ENCODE results near the gene ASXL3.

ASXL3 gene

GRCh38 chr18:33665187-33665586 is 87.2 kb downstream of the ASXL3 start:
- no peak for DNase-seq

- DNase-seq = no peak
Measured at GRCh38 chr18:33665641-33666040, 87.6 kb downstream of the ASXL3 start.

GRCh38 chr18:33666915-33667314 is 88.9 kb downstream of the ASXL3 start:
- DNase-seq = no peak

GRCh38 chr18:33669589-33669988 is 91.6 kb downstream of the ASXL3 start:
- no peak for DNase-seq

- no peak for DNase-seq
Measured at GRCh38 chr18:33670029-33670428, 92.0 kb downstream of the ASXL3 start.

GRCh38 chr18:33673689-33674088 is 95.7 kb downstream of the ASXL3 start:
- DNase-seq = no peak

- DNase-seq = no peak
Measured at GRCh38 chr18:33676593-33676992, 98.6 kb downstream of the ASXL3 start.

GRCh38 chr18:33677891-33678290 is 99.9 kb downstream of the ASXL3 start:
- DNase-seq = no peak

GRCh38 chr18:33682436-33682835 is 104.4 kb downstream of the ASXL3 start:
- DNase-seq = no peak

- DNase-seq = no peak
Measured at GRCh38 chr18:33694593-33694992, 116.6 kb downstream of the ASXL3 start.

GRCh38 chr18:33696332-33697162 is 118.5 kb downstream of the ASXL3 start:
- DNase-seq = no peak

- DNase-seq = no peak
Measured at GRCh38 chr18:33697498-33697897, 119.5 kb downstream of the ASXL3 start.

- no peak for DNase-seq
Measured at GRCh38 chr18:33699372-33699771, 121.4 kb downstream of the ASXL3 start.

GRCh38 chr18:33700513-33700976 is 122.5 kb downstream of the ASXL3 start:
- DNase-seq = no peak

- no peak for DNase-seq
Measured at GRCh38 chr18:33702625-33703024, 124.6 kb downstream of the ASXL3 start.

- no peak for DNase-seq
Measured at GRCh38 chr18:33706391-33706790, 128.4 kb downstream of the ASXL3 start.

- no peak for DNase-seq
Measured at GRCh38 chr18:33708876-33709275, 130.9 kb downstream of the ASXL3 start.

- no peak for DNase-seq
Measured at GRCh38 chr18:33710269-33710668, 132.2 kb downstream of the ASXL3 start.

GRCh38 chr18:33711514-33711913 is 133.5 kb downstream of the ASXL3 start:
- DNase-seq = peak; percentile 84

- DNase-seq = no peak
Measured at GRCh38 chr18:33712719-33713118, 134.7 kb downstream of the ASXL3 start.

- no peak for DNase-seq
Measured at GRCh38 chr18:33716061-33716683, 138.2 kb downstream of the ASXL3 start.

- DNase-seq = no peak
Measured at GRCh38 chr18:33717339-33717738, 139.3 kb downstream of the ASXL3 start.

GRCh38 chr18:33720133-33720532 is 142.1 kb downstream of the ASXL3 start:
- no peak for DNase-seq

GRCh38 chr18:33729556-33729955 is 151.5 kb downstream of the ASXL3 start:
- no peak for DNase-seq
